ENCODE results near the gene YPEL3.

YPEL3 gene

GRCh38 chr16:30049871-30050270 is 46.1 kb downstream of the YPEL3 start:
- DNase-seq, result no peak

- no peak for DNase-seq
These were observed 49.4 kb downstream of the YPEL3 start for GRCh38 chr16:30046588-30046987.

GRCh38 chr16:30046178-30046577 is 49.8 kb downstream of the YPEL3 start:
- DNase-seq, result no peak

All from right kidney (tissue), 1 donor.